ENCODE data around the gene GCAT. TPM values are rescaled to one million over a fixed set of nuclear protein-coding genes. Genes with fewer than 3 reads are reported as not detected.
A peak's percentile ranks its signal among the peaks of the same experiment; 100 is the strongest.
"Not testable (repeated sequence)": the region's sequence is repeated elsewhere in the genome, so short reads cannot be mapped to it uniquely, and the experiment has no call there.

GCAT gene
- total and polyA plus RNA-seq, 7 donors = 5.1 to 14.1 (median 8.3) TPM

- no peak for TF ChIP-seq EP300 (IDR thresholded peaks at IDR 0.05)
- TF ChIP-seq POLR2A (IDR thresholded peaks at IDR 0.05) = no peak
- peak in 1 of 4 donors; percentile 4 for TF ChIP-seq POLR2AphosphoS5 (IDR thresholded peaks at IDR 0.05)
- 15 to 55% methylated on average over 11 of the region's 11 CpGs for WGBS, 2 donors
- no peaks in the 10 kb centered on the region for H3K9me3 ChIP-seq
- H3K4me3 ChIP-seq = no peak overlapping the region
- intact Hi-C loops (cut with DNase I) = no loop called here
- H3K27me3 ChIP-seq = no peaks in the 10 kb centered on the region
- H3K36me3 ChIP-seq = no peaks in the 10 kb centered on the region
- H3K27ac ChIP-seq = no peak overlapping the region
- DNase-seq = no peak
- no peaks in the 10 kb centered on the region for H3K4me1 ChIP-seq
These were observed 22.8 kb upstream of the GCAT start for GRCh38 chr22:37784829-37785495.

GRCh38 chr22:37790234-37790633 is 17.5 kb upstream of the GCAT start:
- intact Hi-C loops (cut with DNase I) = loop anchor here (5.0 kb wide), 1 partner anchor 163 kb away; no protein-coding TSS in a partner anchor
- Histone ChIP-seq H3K4me3 (no peak overlapping the region), H3K4me1 (no peaks in the 10 kb centered on the region), H3K27ac (no peak overlapping the region), H3K36me3 (no peaks in the 10 kb centered on the region), H3K9me3 (no peaks in the 10 kb centered on the region), H3K27me3 (no peaks in the 10 kb centered on the region)
- no peak for DNase-seq
- WGBS, 2 donors = 63 to 65% methylated on average over 2 of the region's 2 CpGs
- TF ChIP-seq EP300 (IDR thresholded peaks at IDR 0.05) (no peak), POLR2AphosphoS5 (IDR thresholded peaks at IDR 0.05) (no peak), POLR2A (IDR thresholded peaks at IDR 0.05) (no peak), CTCF (IDR thresholded peaks at IDR 0.05) (no peak)

- Histone ChIP-seq H3K9me3 (no peaks in the 10 kb centered on the region), H3K4me1 (no peaks in the 10 kb centered on the region), H3K4me3 (no peak overlapping the region), H3K36me3 (no peaks in the 10 kb centered on the region), H3K27ac (peak overlapping the region in 1 of 4 donors; percentile 53), H3K27me3 (no peaks in the 10 kb centered on the region)
- intact Hi-C loops (cut with DNase I) = loop anchor here (2.0 to 5.0 kb wide), 2 partner anchors 150 to 165 kb away; no protein-coding TSS in a partner anchor
- TF ChIP-seq CTCF (IDR thresholded peaks at IDR 0.05) (no peak), POLR2A (IDR thresholded peaks at IDR 0.05) (no peak), POLR2AphosphoS5 (IDR thresholded peaks at IDR 0.05) (no peak), EP300 (IDR thresholded peaks at IDR 0.05) (no peak)
- 82 to 94% methylated on average over 6 of the region's 6 CpGs for WGBS, 2 donors
- no peak for DNase-seq
These were observed 15.2 kb upstream of the GCAT start for GRCh38 chr22:37792494-37792893.

GRCh38 chr22:37794376-37794775 is 13.4 kb upstream of the GCAT start:
- TF ChIP-seq CTCF (IDR thresholded peaks at IDR 0.05) (no peak), EP300 (IDR thresholded peaks at IDR 0.05) (no peak), POLR2AphosphoS5 (IDR thresholded peaks at IDR 0.05) (no peak), POLR2A (IDR thresholded peaks at IDR 0.05) (no peak)
- no peaks in the 10 kb centered on the region for H3K27me3 ChIP-seq
- H3K27ac ChIP-seq = no peak overlapping the region
- H3K4me1 ChIP-seq = no peaks in the 10 kb centered on the region
- no peak for DNase-seq
- 14 to 65% methylated on average over 2 of the region's 2 CpGs for WGBS, 2 donors
- no peaks in the 10 kb centered on the region for H3K36me3 ChIP-seq
- intact Hi-C loops (cut with DNase I) = loop anchor here (5.0 kb wide), 1 partner anchor 167 kb away; no protein-coding TSS in a partner anchor
- no peak overlapping the region for H3K4me3 ChIP-seq
- H3K9me3 ChIP-seq = no peaks in the 10 kb centered on the region

- WGBS, 2 donors = 17 to 75% methylated on average over 3 of the region's 3 CpGs
- intact Hi-C loops (cut with DNase I) = no loop called here
These were observed 11.7 kb upstream of the GCAT start for GRCh38 chr22:37796079-37796478.

GRCh38 chr22:37797259-37797658 is 10.5 kb upstream of the GCAT start:
- DNase-seq; H3K4me3 ChIP-seq; H3K36me3 ChIP-seq; intact Hi-C loops (cut with DNase I); H3K27ac ChIP-seq; H3K27me3 ChIP-seq; H3K9me3 ChIP-seq; H3K4me1 ChIP-seq: not testable (repeated sequence)
- 92 to 94% methylated on average over 7 of the region's 7 CpGs for WGBS, 2 donors

More at GRCh38 chr22:37796079-37796478, 11.7 kb upstream of the GCAT start:
- TF ChIP-seq POLR2A (IDR thresholded peaks at IDR 0.05) (no peak), CTCF (IDR thresholded peaks at IDR 0.05) (no peak), POLR2AphosphoS5 (IDR thresholded peaks at IDR 0.05) (no peak), EP300 (IDR thresholded peaks at IDR 0.05) (no peak)
- no peak overlapping the region for H3K27ac ChIP-seq
- DNase-seq = no peak
- H3K4me3 ChIP-seq = no peak overlapping the region
- no peaks in the 10 kb centered on the region for H3K4me1 ChIP-seq
- H3K36me3 ChIP-seq = no peaks in the 10 kb centered on the region
- H3K9me3 ChIP-seq = no peaks in the 10 kb centered on the region
- H3K27me3 ChIP-seq = no peaks in the 10 kb centered on the region
